Peyer's patch (tissue), 4 donors: ENCODE measurements around the gene POGZ. TPM values are rescaled to one million over a fixed set of nuclear protein-coding genes. Genes with fewer than 3 reads are reported as not detected.

Source experiments
- DNase-seq, 3 donors: peaks; one replicate each; pipeline ENCODE4 v3.0.0-alpha.2; 2017 to 2019
- H3K27ac ChIP-seq, 4 donors: fragments of 200-600 bp; sonication (generic); one replicate each; pipeline ENCODE4 v1.5.1; 2016 to 2019
- H3K27me3 ChIP-seq, 2 donors: fragments of 200-600 bp; sonication (generic); one replicate each; pipeline ENCODE4 v1.5.1; 2019
- H3K36me3 ChIP-seq, 3 donors: fragments of 200-600 bp; sonication (generic); one replicate each; pipeline ENCODE4 v1.5.1; 2016 to 2019
- H3K4me1 ChIP-seq, 4 donors: fragments of 200-600 bp; sonication (generic); one replicate each; pipeline ENCODE4 v1.5.1; 2016 to 2019
- H3K4me3 ChIP-seq, 4 donors: fragments of 200-600 bp; sonication (generic); 1 replicate in 3 of 4; 2 replicates in 1 of 4; pipeline ENCODE4 v1.5.1; 2016 to 2019; ENCODE audit warnings: mild to moderate bottlenecking in 1 of 4
- H3K9me3 ChIP-seq, 4 donors: fragments of 200-600 bp; sonication (generic); one replicate each; pipeline ENCODE4 v1.5.1; 2016 to 2019; ENCODE audit warnings: mild to moderate bottlenecking in 1 of 4
- POLR2A ChIP-seq, 2 donors: fragments of 450-650 bp; IDR thresholded peaks; one replicate each; pipeline ENCODE4 v1.5.1; 2017; ENCODE audit warnings: antibody characterized with exemption in 2 of 2, mild to moderate bottlenecking in 2 of 2, moderate library complexity in 2 of 2
- small RNA-seq, 2 donors: library from RNA; depleted of rRNA; stranded (forward); fragments of <200 nt; gene quantifications; one replicate each; pipeline ENCODE3, GENCODE V24; 2016
- total RNA-seq, 4 donors: library from RNA; depleted of rRNA; stranded (reverse); fragments of >200 nt; gene quantifications; one replicate each; pipeline ENCODE4 v1.1.0, GENCODE V29; 2016
- TF ChIP-seq, protein P1 (sequence below), 6 experiments: fragments of 450-650 bp in 4 of 6; fragments of 200-600 bp in 2 of 6; sonication (generic) in 1 of 6; IDR thresholded peaks; one replicate each; pipeline ENCODE4 v1.5.1; 2017 to 2019; ENCODE audit warnings: antibody characterized with exemption in 6 of 6, mild to moderate bottlenecking in 3 of 6, moderate library complexity in 1 of 6

POGZ gene
- total RNA-seq, 4 donors from 2014 or later: 49.5 to 91.3 (median 52.6) TPM

DNA sequence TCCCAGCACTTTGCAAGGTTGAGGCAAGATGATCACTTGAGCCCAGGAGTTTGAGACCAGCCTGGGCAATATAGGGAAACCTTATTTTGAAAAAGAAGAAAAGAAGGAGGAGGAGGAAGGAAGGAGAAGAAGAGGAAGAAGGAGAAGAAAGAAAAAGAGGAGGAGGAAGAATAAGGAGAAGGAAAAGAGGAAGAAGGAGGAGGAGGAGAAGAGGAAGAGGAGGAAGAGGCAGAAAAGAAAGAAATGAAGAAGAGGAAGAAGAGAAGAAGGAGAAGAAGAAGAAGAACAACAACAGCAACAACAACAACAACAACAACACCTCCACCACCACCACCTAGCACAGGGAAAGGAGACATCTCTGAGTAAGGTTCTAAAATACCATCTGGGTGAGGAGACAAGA, 97.4 kb downstream of the POGZ start:
- peaks cover 0 to 5% (median 2%) of the 10 kb centered on the region in 4 donors for H3K9me3 ChIP-seq
- DNase-seq: no peak
- TF ChIP-seq, protein P1, sequence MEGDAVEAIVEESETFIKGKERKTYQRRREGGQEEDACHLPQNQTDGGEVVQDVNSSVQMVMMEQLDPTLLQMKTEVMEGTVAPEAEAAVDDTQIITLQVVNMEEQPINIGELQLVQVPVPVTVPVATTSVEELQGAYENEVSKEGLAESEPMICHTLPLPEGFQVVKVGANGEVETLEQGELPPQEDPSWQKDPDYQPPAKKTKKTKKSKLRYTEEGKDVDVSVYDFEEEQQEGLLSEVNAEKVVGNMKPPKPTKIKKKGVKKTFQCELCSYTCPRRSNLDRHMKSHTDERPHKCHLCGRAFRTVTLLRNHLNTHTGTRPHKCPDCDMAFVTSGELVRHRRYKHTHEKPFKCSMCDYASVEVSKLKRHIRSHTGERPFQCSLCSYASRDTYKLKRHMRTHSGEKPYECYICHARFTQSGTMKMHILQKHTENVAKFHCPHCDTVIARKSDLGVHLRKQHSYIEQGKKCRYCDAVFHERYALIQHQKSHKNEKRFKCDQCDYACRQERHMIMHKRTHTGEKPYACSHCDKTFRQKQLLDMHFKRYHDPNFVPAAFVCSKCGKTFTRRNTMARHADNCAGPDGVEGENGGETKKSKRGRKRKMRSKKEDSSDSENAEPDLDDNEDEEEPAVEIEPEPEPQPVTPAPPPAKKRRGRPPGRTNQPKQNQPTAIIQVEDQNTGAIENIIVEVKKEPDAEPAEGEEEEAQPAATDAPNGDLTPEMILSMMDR (IDR thresholded peaks at IDR 0.05): no peak
- TF ChIP-seq POLR2A (IDR thresholded peaks at IDR 0.05): no peak
- H3K36me3 ChIP-seq: peaks cover 0 to 37% (median 0%) of the 10 kb centered on the region in 3 donors
- no peak overlapping the region for H3K4me3 ChIP-seq
- H3K27ac ChIP-seq: no peak overlapping the region
- no peaks in the 10 kb centered on the region for H3K27me3 ChIP-seq
- no peaks in the 10 kb centered on the region for H3K4me1 ChIP-seq

DNA sequence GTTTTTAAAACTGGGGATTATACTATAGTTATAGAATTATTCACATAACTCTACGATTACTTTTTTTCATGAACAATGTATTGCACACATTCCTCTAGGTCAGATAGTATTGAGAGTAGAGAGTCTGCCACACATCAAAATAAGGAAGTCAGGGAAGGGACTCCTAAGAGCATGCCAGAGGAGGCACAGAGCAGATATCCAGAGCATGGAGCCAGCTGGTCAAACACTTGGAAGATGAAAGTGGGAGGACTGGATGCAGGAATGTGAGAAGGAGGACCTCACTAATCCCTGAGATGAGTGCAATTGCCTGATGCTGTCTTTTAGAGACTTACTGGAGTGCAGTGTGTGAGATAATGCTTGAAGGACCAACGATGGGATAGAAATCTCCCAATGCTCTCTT, 102.6 kb downstream of the POGZ start:
- no peak for DNase-seq
- no peak overlapping the region for H3K4me3 ChIP-seq
- TF ChIP-seq POLR2A (IDR thresholded peaks at IDR 0.05): no peak
- TF ChIP-seq, protein P1 (IDR thresholded peaks at IDR 0.05): no peak
- no peak overlapping the region for H3K27ac ChIP-seq
- no peaks in the 10 kb centered on the region for H3K36me3 ChIP-seq
- H3K9me3 ChIP-seq: no peaks in the 10 kb centered on the region
- no peaks in the 10 kb centered on the region for H3K27me3 ChIP-seq
- no peaks in the 10 kb centered on the region for H3K4me1 ChIP-seq

Small RNAs within 50 kb of the gene (small RNA-seq; reads per million reads assigned to genes)
- 0.57 to 0.59 reads per million in 2 donors for gene RNY4P25

Other genes with a start within 250 kb of the POGZ start
- 100 to 1,000 TPM in 2 of 4 donors, 10 to 100 TPM in 2; 84.6 to 153 (median 103) TPM for gene PSMD4, start 204.8 kb downstream of the POGZ start, total RNA-seq
- gene ZNF687, start 177.2 kb downstream of the POGZ start, total RNA-seq: 10 to 100 TPM; 30.5 to 53.5 (median 38.5) TPM
- gene PI4KB, start 132.1 kb downstream of the POGZ start, total RNA-seq: 100 to 1,000 TPM in 1 of 4 donors, 10 to 100 TPM in 3; 68.0 to 147 (median 83.7) TPM
- 100 to 1,000 TPM in 1 of 4 donors, 10 to 100 TPM in 3; 35.6 to 187 (median 42.0) TPM for gene RFX5, start 112.2 kb downstream of the POGZ start, total RNA-seq
- 100 to 1,000 TPM; 194 to 623 (median 467) TPM for gene SELENBP1, start 86.8 kb downstream of the POGZ start, total RNA-seq
- gene PSMB4, start 59.9 kb downstream of the POGZ start, total RNA-seq: 100 to 1,000 TPM; 119 to 223 (median 167) TPM
- gene CGN, start 51.9 kb upstream of the POGZ start, total RNA-seq: 100 to 1,000 TPM in 3 of 4 donors, 10 to 100 TPM in 1; 34.7 to 180 (median 160) TPM
- gene TUFT1, start 80.8 kb upstream of the POGZ start, total RNA-seq: 10 to 100 TPM; 12.4 to 23.4 (median 19.3) TPM
- gene SNX27, start 152.6 kb upstream of the POGZ start, total RNA-seq: 10 to 100 TPM; 24.0 to 50.3 (median 35.1) TPM